Esophagus muscularis mucosa (tissue), 4 donors: ENCODE measurements around the gene BORCS8.

ENCODE experiments used
- EP300 ChIP-seq: sonication (generic); formaldehyde crosslinking; IDR thresholded peaks from one replicate; pipeline ENCODE4 v1.6.1; 2017; ENCODE audit warnings: antibody characterized with exemption
- POLR2A ChIP-seq: fragments of 450-650 bp; IDR thresholded peaks from one replicate; pipeline ENCODE4 v1.6.1; 2017; ENCODE audit warnings: antibody characterized with exemption, moderate library complexity, mild to moderate bottlenecking, low read depth
- POLR2AphosphoS5 ChIP-seq, 2 donors: sonication (generic); formaldehyde crosslinking; IDR thresholded peaks; one replicate each; pipeline ENCODE4 v1.6.1; 2017; ENCODE audit warnings: antibody characterized with exemption in 2 of 2
- TF ChIP-seq, protein P1 (sequence below), 3 experiments: fragments of 200-600 bp in 2 of 3; fragments of 450-650 bp in 1 of 3; sonication (generic) in 2 of 3; IDR thresholded peaks; one replicate each; pipeline ENCODE4 v1.5.1; 2017 to 2019; ENCODE audit warnings: antibody characterized with exemption in 3 of 3, mild to moderate bottlenecking in 2 of 3, moderate library complexity in 1 of 3

GRCh38 chr19:19218911-19219310 lies 27.0 kb upstream of the BORCS8 start:
- TF ChIP-seq, protein P1, sequence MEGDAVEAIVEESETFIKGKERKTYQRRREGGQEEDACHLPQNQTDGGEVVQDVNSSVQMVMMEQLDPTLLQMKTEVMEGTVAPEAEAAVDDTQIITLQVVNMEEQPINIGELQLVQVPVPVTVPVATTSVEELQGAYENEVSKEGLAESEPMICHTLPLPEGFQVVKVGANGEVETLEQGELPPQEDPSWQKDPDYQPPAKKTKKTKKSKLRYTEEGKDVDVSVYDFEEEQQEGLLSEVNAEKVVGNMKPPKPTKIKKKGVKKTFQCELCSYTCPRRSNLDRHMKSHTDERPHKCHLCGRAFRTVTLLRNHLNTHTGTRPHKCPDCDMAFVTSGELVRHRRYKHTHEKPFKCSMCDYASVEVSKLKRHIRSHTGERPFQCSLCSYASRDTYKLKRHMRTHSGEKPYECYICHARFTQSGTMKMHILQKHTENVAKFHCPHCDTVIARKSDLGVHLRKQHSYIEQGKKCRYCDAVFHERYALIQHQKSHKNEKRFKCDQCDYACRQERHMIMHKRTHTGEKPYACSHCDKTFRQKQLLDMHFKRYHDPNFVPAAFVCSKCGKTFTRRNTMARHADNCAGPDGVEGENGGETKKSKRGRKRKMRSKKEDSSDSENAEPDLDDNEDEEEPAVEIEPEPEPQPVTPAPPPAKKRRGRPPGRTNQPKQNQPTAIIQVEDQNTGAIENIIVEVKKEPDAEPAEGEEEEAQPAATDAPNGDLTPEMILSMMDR (IDR thresholded peaks at IDR 0.05), result no peak
- TF ChIP-seq EP300, result no peak
- no peak for TF ChIP-seq POLR2A
- TF ChIP-seq POLR2AphosphoS5 (IDR thresholded peaks at IDR 0.05), result no peak
